Activated CD8-positive, alpha-beta T cell treated with anti-CD3 and anti-CD28 coated beads for 36 hours (primary cell): ENCODE data around the gene NFIA. TPM values are rescaled to one million over a fixed set of nuclear protein-coding genes. Genes with fewer than 3 reads are reported as not detected.

ENCODE experiments used
- ATAC-seq: fragments of 200-7000 bp; cut with Tn5 transposase; one replicate; pipeline ENCODE4 v1.10.0; 2021; ENCODE audit warnings: mild to moderate bottlenecking, moderate library complexity
- CTCF ChIA-PET: fragments of 350-600 bp; sonication (Branson Sonifier 250); formaldehyde crosslinking; loops from one replicate; lab custom pipeline; 2021; ENCODE audit warnings: antibody characterized with exemption; lab: Charles Lee
- POLR2A ChIA-PET: fragments of 350-600 bp; sonication (Branson Sonifier 250); formaldehyde crosslinking; loops from one replicate; lab custom pipeline; 2021; ENCODE audit warnings: antibody characterized with exemption; lab: Charles Lee
- DNase-seq: peaks from one replicate; pipeline ENCODE4 v3.0.0-alpha.2; 2020
- H3K27ac Mint-ChIP-seq: one replicate; pipeline ENCODE4 v1.8.0; 2021; ENCODE audit warnings: mild to moderate bottlenecking, mixed read lengths
- H3K27me3 Mint-ChIP-seq: one replicate; pipeline ENCODE4 v1.8.0; 2021; ENCODE audit warnings: mixed read lengths
- H3K36me3 Mint-ChIP-seq: one replicate; pipeline ENCODE4 v1.8.0; 2021; ENCODE audit warnings: low read depth, mixed read lengths
- H3K4me1 Mint-ChIP-seq: one replicate; pipeline ENCODE4 v1.8.0; 2021; ENCODE audit warnings: low read depth, mixed read lengths
- H3K4me3 Mint-ChIP-seq: one replicate; pipeline ENCODE4 v1.8.0; 2021; ENCODE audit warnings: mild to moderate bottlenecking, moderate library complexity, mixed read lengths
- H3K9me3 Mint-ChIP-seq: one replicate; pipeline ENCODE4 v1.8.0; 2021; ENCODE audit warnings: mixed read lengths
- CTCF ChIP-seq: fragments of 200-600 bp; IDR thresholded peaks from one replicate; pipeline ENCODE4 v1.8.0; 2022; ENCODE audit warnings: antibody characterized with exemption, mild to moderate bottlenecking
- intact Hi-C: fragments of 100-400 bp; cut with micrococcal nuclease; formaldehyde crosslinking; loops from one replicate; pipeline ENCODE4 v1.10.0; 2022
- total RNA-seq, 2 experiments: library from RNA; stranded (reverse); gene quantifications; one replicate each; pipeline ENCODE4 v1.2.3, GENCODE V29; 2021

The NFIA gene
- total RNA-seq, 2 experiments from 2014 or later, result 1.9 to 2.4 TPM

GRCh38 chr1:61207416-61207815 is 125.1 kb downstream of the NFIA start:
- no peak for TF ChIP-seq CTCF
- no peaks in the 10 kb centered on the region for H3K9me3 Mint-ChIP-seq
- no peak overlapping the region for H3K4me3 Mint-ChIP-seq
- intact Hi-C loops, result no loop called here
- H3K27ac Mint-ChIP-seq, result no peak overlapping the region
- DNase-seq (no peak), ATAC-seq (no peak)
- POLR2A ChIA-PET, result no interaction called here
- no peaks in the 10 kb centered on the region for H3K27me3 Mint-ChIP-seq
- CTCF ChIA-PET, result interaction anchor here (0.7 kb wide), 1 partner anchor 39 kb away, joined by 4 read pairs; no protein-coding TSS in a partner anchor
- H3K4me1 Mint-ChIP-seq, result no peaks in the 10 kb centered on the region
- no peaks in the 10 kb centered on the region for H3K36me3 Mint-ChIP-seq

- POLR2A ChIA-PET, result no interaction called here
- DNase-seq (no peak), ATAC-seq (no peak)
- Mint-ChIP-seq H3K4me1 (peaks cover 4% of the 10 kb centered on the region), H3K4me3 (no peak overlapping the region), H3K27me3 (no peaks in the 10 kb centered on the region), H3K9me3 (no peaks in the 10 kb centered on the region), H3K36me3 (no peaks in the 10 kb centered on the region), H3K27ac (no peak overlapping the region)
- intact Hi-C loops, result no loop called here
- no peak for TF ChIP-seq CTCF
- CTCF ChIA-PET, result interaction anchor here (1.0 to 1.7 kb wide), 3 partner anchors 10 to 158 kb away, joined by 3 read pairs; no protein-coding TSS in a partner anchor
Measured at GRCh38 chr1:61208172-61208571, 125.8 kb downstream of the NFIA start.

DNA sequence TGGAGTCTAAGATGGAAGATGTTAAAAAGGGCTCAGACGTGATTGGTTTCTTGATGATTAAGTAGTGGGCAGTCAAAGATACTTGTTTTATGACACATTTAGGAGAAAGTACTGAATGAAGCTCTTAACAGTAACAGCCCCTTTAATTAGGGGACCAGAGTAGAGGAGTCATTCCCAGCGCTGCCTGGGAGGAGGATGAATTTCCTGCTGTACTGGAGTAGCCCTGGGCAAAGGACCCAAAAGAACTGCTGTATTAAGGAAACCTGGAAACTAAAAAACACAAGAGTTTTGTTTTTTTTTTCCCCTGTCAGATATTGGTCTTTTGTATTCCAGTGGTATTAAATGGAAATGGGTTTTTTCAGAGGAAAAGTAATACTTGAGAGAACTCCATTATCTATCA is 126.5 kb downstream of the NFIA start:
- no peak overlapping the region for H3K27ac Mint-ChIP-seq
- ATAC-seq, result no peak
- no peak overlapping the region for H3K4me3 Mint-ChIP-seq
- no peaks in the 10 kb centered on the region for H3K9me3 Mint-ChIP-seq
- ChIA-PET POLR2A (no interaction called here), CTCF (interaction anchor here (1.0 to 1.7 kb wide), 4 partner anchors 8 to 159 kb away, joined by 3 read pairs; no protein-coding TSS in a partner anchor)
- H3K36me3 Mint-ChIP-seq, result no peaks in the 10 kb centered on the region
- no peaks in the 10 kb centered on the region for H3K27me3 Mint-ChIP-seq
- peaks cover 7% of the 10 kb centered on the region for H3K4me1 Mint-ChIP-seq
- DNase-seq, result no peak
- TF ChIP-seq CTCF, result no peak
- intact Hi-C loops, result no loop called here

DNA sequence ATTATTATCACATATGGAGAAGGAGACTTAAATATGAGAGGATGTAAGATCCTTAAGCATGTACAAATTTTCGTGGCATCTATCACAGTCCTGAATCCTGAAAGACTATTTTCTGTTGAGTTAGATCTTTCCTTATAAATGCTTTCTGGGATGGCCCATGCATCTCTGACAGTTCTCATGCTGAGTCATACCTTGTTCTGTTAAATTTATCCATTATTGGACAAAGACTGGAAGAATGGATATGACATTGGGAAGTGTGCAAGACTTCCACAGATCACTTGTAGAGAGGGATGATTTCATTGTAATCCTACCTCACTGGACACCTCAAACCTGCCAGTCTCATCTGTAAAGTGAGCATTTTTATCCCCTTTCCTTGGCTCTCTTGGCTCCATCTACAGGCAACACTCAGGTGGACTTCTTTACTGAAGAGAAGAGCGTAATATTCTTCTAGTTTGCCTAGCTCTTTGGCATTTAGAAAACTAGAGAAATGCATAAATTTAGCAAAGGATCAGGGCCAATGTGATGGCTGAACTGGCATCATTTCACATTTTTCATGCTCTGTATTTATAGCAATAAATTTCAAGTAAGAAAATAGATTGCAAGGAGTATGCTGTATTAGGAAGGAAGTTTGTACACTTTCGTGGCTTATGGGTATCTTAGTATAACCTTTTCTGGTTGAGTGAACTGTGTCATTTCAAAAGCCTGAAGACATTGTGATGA is 128.2 kb downstream of the NFIA start:
- Mint-ChIP-seq H3K27ac (no peak overlapping the region), H3K4me1 (peaks cover 7% of the 10 kb centered on the region), H3K36me3 (no peaks in the 10 kb centered on the region), H3K4me3 (no peak overlapping the region), H3K27me3 (no peaks in the 10 kb centered on the region), H3K9me3 (no peaks in the 10 kb centered on the region)
- no peak for TF ChIP-seq CTCF
- ChIA-PET CTCF (interaction anchor here (0.6 kb wide), 1 partner anchor 133 kb away, joined by 3 read pairs; no protein-coding TSS in a partner anchor), POLR2A (no interaction called here)
- ATAC-seq, result no peak
- intact Hi-C loops, result no loop called here
- DNase-seq, result no peak

DNA sequence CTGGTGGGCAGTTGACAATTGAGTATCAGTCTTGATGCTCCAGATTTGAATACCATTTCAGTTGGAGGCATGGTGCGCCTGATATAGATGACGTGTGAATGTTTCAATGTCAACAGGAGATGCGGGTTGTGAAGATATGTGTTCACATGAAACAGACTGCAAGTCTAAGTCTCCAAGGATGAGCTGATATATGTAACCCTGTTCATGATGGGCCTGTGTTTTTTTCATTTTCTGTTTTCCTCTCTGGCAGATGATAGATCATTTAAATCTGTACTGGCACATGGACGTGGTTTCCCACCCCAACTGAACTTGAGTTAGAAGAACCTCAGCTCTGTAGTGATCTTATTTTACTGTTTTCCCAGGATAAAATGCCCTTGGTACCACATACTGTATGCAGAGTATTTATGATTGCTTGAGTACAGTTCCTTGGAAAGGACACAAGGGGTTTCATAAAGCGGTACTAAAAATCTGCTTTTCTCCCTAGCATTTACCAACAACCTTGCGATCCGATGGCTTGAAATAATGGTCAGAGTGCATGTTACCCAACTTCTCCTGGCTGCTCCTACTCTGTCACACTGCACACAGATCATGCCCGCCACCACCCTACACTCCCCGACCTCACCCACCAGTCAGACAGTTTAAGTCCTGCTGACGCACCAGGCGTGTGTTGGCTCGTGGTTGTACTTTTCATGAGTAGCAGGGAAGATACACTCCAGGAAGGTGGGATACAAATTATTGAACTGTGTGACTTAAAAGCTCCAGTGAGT is 131.1 kb downstream of the NFIA start:
- no peak overlapping the region for H3K27ac Mint-ChIP-seq
- no peaks in the 10 kb centered on the region for H3K9me3 Mint-ChIP-seq
- DNase-seq (no peak), ATAC-seq (no peak)
- TF ChIP-seq CTCF, result no peak
- H3K4me3 Mint-ChIP-seq, result no peak overlapping the region
- POLR2A ChIA-PET, result no interaction called here
- intact Hi-C loops, result no loop called here
- peaks cover 7% of the 10 kb centered on the region for H3K4me1 Mint-ChIP-seq
- CTCF ChIA-PET, result no interaction called here
- no peaks in the 10 kb centered on the region for H3K27me3 Mint-ChIP-seq
- no peaks in the 10 kb centered on the region for H3K36me3 Mint-ChIP-seq
